Mesenchymal stem cell (in vitro differentiated cells and primary cell): ENCODE data around the gene GLI3.
A peak's percentile ranks its signal among the peaks of the same experiment; 100 is the strongest.

Source experiments
- DNase-seq: peaks from one replicate; pipeline ENCODE4 v3.0.0-alpha.2; 2013
- H2AFZ ChIP-seq: one replicate; pipeline ENCODE4 v1.6.1; 2013; ENCODE audit warnings: low read depth, mild to moderate bottlenecking, control low read depth, inconsistent platforms, low read length, moderate library complexity
- H2AK5ac ChIP-seq: 2 replicates; pipeline ENCODE4 v1.6.1; 2013; ENCODE audit warnings: low read length, moderate library complexity, mild to moderate bottlenecking, inconsistent platforms; ENCODE audit not compliant: severe bottlenecking
- H2BK120ac ChIP-seq: one replicate; pipeline ENCODE4 v1.6.1; 2013; ENCODE audit warnings: low read depth, mild to moderate bottlenecking, inconsistent platforms, low read length, moderate library complexity
- H2BK12ac ChIP-seq, 2 experiments: one replicate each; pipeline ENCODE4 v1.6.1; 2013; ENCODE audit warnings: inconsistent platforms in 2 of 2, low read length in 2 of 2, mild to moderate bottlenecking in 2 of 2, moderate library complexity in 2 of 2, control low read depth in 1 of 2
- H2BK15ac ChIP-seq: one replicate; pipeline ENCODE4 v1.6.1; 2013; ENCODE audit warnings: mild to moderate bottlenecking, low read depth, inconsistent platforms; ENCODE audit not compliant: poor library complexity, severe bottlenecking
- H2BK5ac ChIP-seq: 2 replicates; pipeline ENCODE4 v1.6.1; 2013; ENCODE audit warnings: low read depth, mild to moderate bottlenecking, low read length, control low read depth, inconsistent platforms; ENCODE audit not compliant: poor library complexity, severe bottlenecking
- H3K14ac ChIP-seq, 2 experiments: one replicate each; pipeline ENCODE4 v1.6.1; 2013; ENCODE audit warnings: inconsistent platforms in 2 of 2, low read length in 2 of 2, control low read depth in 1 of 2, mild to moderate bottlenecking in 1 of 2, moderate library complexity in 1 of 2
- H3K18ac ChIP-seq, 2 experiments: one replicate each; pipeline ENCODE4 v1.6.1; 2013; ENCODE audit warnings: inconsistent platforms in 2 of 2, low read length in 2 of 2, control low read depth in 1 of 2, low read depth in 1 of 2, mild to moderate bottlenecking in 1 of 2
- H3K23ac ChIP-seq, 2 experiments: one replicate each; pipeline ENCODE4 v1.6.1; 2013; ENCODE audit warnings: inconsistent platforms in 2 of 2, low read length in 2 of 2, mild to moderate bottlenecking in 2 of 2, moderate library complexity in 2 of 2, control low read depth in 1 of 2
- H3K27ac ChIP-seq: 2 replicates; pipeline ENCODE4 v1.5.1; 2013; ENCODE audit warnings: mild to moderate bottlenecking, moderate library complexity, low read length, control low read depth, inconsistent platforms; ENCODE audit not compliant: poor library complexity, severe bottlenecking
- H3K27me3 ChIP-seq, 2 experiments: 2 replicates each; pipeline versions ENCODE4 v1.6.1 to v1.7.0; 2013; ENCODE audit warnings: low read length in 2 of 2, mild to moderate bottlenecking in 2 of 2, moderate library complexity in 2 of 2, control low read depth in 1 of 2, inconsistent platforms in 1 of 2; ENCODE audit not compliant: control insufficient read depth in 1 of 2, insufficient read depth in 1 of 2
- H3K36me3 ChIP-seq, 2 experiments: 2 replicates each; pipeline versions ENCODE4 v1.6.1 to v1.7.0; 2013; ENCODE audit warnings: low read length in 2 of 2, control low read depth in 1 of 2, inconsistent platforms in 1 of 2, low read depth in 1 of 2, mild to moderate bottlenecking in 1 of 2; ENCODE audit not compliant: insufficient read depth in 2 of 2, control insufficient read depth in 1 of 2
- H3K4ac ChIP-seq, 2 experiments: one replicate each; pipeline ENCODE4 v1.6.1; 2013; ENCODE audit warnings: inconsistent platforms in 2 of 2, low read length in 2 of 2, mild to moderate bottlenecking in 2 of 2, moderate library complexity in 2 of 2, control low read depth in 1 of 2, low read depth in 1 of 2
- H3K4me1 ChIP-seq: 2 replicates; pipeline ENCODE4 v1.6.1; 2013; ENCODE audit warnings: low read depth, low read length, control low read depth; ENCODE audit not compliant: control insufficient read depth, insufficient read depth
- H3K4me2 ChIP-seq: 2 replicates; pipeline ENCODE4 v1.6.1; 2013; ENCODE audit warnings: low read length, mild to moderate bottlenecking, inconsistent platforms; ENCODE audit not compliant: poor library complexity, severe bottlenecking
- H3K4me3 ChIP-seq, 2 experiments: 2 replicates each; pipeline versions ENCODE4 v1.5.1 to v1.7.0; 2013; ENCODE audit warnings: low read length in 2 of 2, mild to moderate bottlenecking in 2 of 2, control low read depth in 1 of 2, low read depth in 1 of 2; ENCODE audit not compliant: insufficient read depth in 1 of 2
- H3K79me1 ChIP-seq: replicated peaks from 2 replicates; pipeline ENCODE4 v1.6.1; 2013; ENCODE audit warnings: mild to moderate bottlenecking, control low read depth, low read length, inconsistent platforms; ENCODE audit not compliant: poor library complexity, severe bottlenecking
- H3K9ac ChIP-seq: 2 replicates; pipeline ENCODE4 v1.7.0; 2013; ENCODE audit warnings: mild to moderate bottlenecking, low read length, moderate library complexity
- H3K9me3 ChIP-seq: 2 replicates; pipeline ENCODE4 v1.7.0; 2013; ENCODE audit warnings: mild to moderate bottlenecking, low read length; ENCODE audit not compliant: control insufficient read depth
- H4K8ac ChIP-seq: one replicate; pipeline ENCODE4 v1.6.1; 2013; ENCODE audit warnings: inconsistent platforms, mild to moderate bottlenecking, low read length, moderate library complexity
- H4K91ac ChIP-seq: one replicate; pipeline ENCODE4 v1.6.1; 2013; ENCODE audit warnings: mild to moderate bottlenecking, low read length, inconsistent platforms
- WGBS: methylation state at CpG from one replicate; pipeline ENCODE4 v1.1.7; 2013; ENCODE audit warnings: mixed read lengths; 5-methylcytosine and 5-hydroxymethylcytosine counted together

Gene GLI3

DNA sequence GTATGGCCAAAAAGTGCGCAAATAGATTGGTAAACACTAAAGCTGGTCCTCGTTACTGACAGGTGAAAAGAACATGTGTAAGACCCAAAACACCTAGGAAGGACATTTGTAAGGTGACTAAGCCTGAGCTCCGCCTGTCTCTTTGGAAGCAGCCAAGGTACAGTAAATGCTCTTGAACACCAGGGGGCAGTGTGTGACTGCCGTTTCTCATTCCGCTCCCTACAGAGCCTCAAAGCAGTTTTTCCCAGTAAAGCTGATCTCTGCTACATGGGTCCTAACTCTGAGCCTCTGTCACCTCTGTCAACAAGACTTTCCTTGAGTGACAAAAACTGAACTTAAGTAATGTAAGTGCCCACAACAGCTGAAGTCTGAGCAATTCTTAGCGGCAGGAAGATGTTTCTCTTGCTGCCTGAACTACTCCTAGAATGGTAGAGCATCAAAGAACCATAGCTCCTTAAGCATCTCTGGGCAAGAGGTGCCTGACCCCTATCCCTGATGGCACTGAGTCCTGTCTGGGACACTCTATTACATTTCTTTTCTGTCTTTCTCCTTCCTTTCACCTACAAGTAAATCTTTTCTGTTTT, 296.2 kb downstream of the GLI3 start:
- no peaks in the 10 kb centered on the region for H3K36me3 ChIP-seq
- DNase-seq: peak; percentile 79
- WGBS: 9% methylated on average over 6 of the region's 6 CpGs

DNA sequence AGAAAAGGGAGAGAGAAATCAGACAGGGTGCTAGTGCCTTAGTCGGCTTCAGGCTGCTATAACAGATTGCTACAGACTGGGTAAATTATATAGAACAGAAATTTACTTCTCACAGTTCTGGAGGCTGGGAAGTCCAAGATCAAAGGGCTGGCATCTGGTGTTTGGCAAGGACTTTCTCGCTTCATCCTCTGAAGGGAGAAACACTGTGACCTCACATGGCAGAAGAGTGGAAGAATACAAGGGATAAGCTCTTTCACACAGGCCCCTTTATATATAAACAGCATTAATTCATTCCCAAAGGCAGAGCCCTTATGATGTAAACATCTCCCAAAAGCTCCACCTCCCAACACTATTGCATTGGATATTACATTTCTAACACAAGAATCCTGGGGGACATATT, 298.6 kb downstream of the GLI3 start:
- Histone ChIP-seq H4K91ac (no peak overlapping the region), H3K27me3 (no peaks in the 10 kb centered on the region), H3K4me2 (no peak overlapping the region), H4K8ac (no peak overlapping the region), H3K23ac (no peak overlapping the region), H2BK15ac (no peak overlapping the region), H2AFZ (no peak overlapping the region), H3K9ac (no peak overlapping the region), H3K27ac (no peak overlapping the region), H3K4me1 (peaks cover 7% of the 10 kb centered on the region), H3K14ac (no peak overlapping the region), H3K4me3 (no peak overlapping the region), H3K36me3 (no peaks in the 10 kb centered on the region), H3K4ac (no peak overlapping the region), H3K9me3 (no peaks in the 10 kb centered on the region), H2BK120ac (no peak overlapping the region), H2AK5ac (no peak overlapping the region), H2BK5ac (no peak overlapping the region), H2BK12ac (no peak overlapping the region), H3K79me1 (no peaks in the 10 kb centered on the region), H3K18ac (no peak overlapping the region)
- DNase-seq: peak; percentile 64
- 67% methylated on average over 1 of the region's 2 CpGs for WGBS

More for the DNA sequence above, 296.2 kb downstream of the GLI3 start:
- Histone ChIP-seq H3K4ac (no peak overlapping the region), H3K14ac (no peak overlapping the region), H3K4me3 (no peak overlapping the region), H2AK5ac (no peak overlapping the region), H3K4me1 (peaks cover 10% of the 10 kb centered on the region), H4K91ac (no peak overlapping the region), H3K18ac (no peak overlapping the region), H2BK5ac (no peak overlapping the region), H4K8ac (no peak overlapping the region), H2BK15ac (no peak overlapping the region), H3K27ac (no peak overlapping the region), H2BK120ac (no peak overlapping the region), H3K9ac (no peak overlapping the region), H3K9me3 (no peaks in the 10 kb centered on the region), H3K23ac (no peak overlapping the region), H2BK12ac (no peak overlapping the region), H3K4me2 (no peak overlapping the region), H3K79me1 (no peaks in the 10 kb centered on the region), H3K27me3 (no peaks in the 10 kb centered on the region), H2AFZ (no peak overlapping the region)

DNA sequence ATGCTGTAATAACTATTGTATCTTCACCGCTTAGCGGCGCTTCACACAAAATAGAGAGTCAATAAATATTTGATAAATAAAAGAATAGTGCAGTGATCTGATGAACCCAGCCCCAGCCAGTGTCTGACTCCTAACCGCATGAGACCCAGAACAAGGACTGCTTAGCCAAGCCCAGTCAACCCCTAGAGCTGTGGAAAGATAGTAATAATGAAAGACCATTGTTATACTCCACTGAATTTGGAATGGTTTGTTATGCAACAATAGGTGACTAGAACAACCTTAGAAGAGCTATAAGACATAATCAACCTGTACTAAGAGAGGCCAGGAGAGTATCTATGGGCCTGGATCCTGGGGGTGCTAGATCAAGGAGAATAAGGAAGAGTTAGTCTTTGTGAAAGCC, 303.6 kb downstream of the GLI3 start:
- no peak overlapping the region for H2BK15ac ChIP-seq
- no peak overlapping the region for H2BK120ac ChIP-seq
- no peak overlapping the region for H3K9ac ChIP-seq
- H3K27me3 ChIP-seq: no peaks in the 10 kb centered on the region
- H3K18ac ChIP-seq: no peak overlapping the region
- H3K23ac ChIP-seq: no peak overlapping the region
- no peak overlapping the region for H4K8ac ChIP-seq
- no peaks in the 10 kb centered on the region for H3K36me3 ChIP-seq
- no peaks in the 10 kb centered on the region for H3K9me3 ChIP-seq
- no peak overlapping the region for H2AFZ ChIP-seq
- H3K4me2 ChIP-seq: no peak overlapping the region
- H3K79me1 ChIP-seq: no peaks in the 10 kb centered on the region
- 100% methylated on average over 3 of the region's 4 CpGs for WGBS
- H2BK12ac ChIP-seq: no peak overlapping the region
- H2BK5ac ChIP-seq: no peak overlapping the region
- H3K4me3 ChIP-seq: no peak overlapping the region
- H3K27ac ChIP-seq: no peak overlapping the region
- no peak overlapping the region for H3K4ac ChIP-seq
- no peaks in the 10 kb centered on the region for H3K4me1 ChIP-seq
- no peak overlapping the region for H2AK5ac ChIP-seq
- H4K91ac ChIP-seq: no peak overlapping the region
- H3K14ac ChIP-seq: no peak overlapping the region
- no peak for DNase-seq

DNA sequence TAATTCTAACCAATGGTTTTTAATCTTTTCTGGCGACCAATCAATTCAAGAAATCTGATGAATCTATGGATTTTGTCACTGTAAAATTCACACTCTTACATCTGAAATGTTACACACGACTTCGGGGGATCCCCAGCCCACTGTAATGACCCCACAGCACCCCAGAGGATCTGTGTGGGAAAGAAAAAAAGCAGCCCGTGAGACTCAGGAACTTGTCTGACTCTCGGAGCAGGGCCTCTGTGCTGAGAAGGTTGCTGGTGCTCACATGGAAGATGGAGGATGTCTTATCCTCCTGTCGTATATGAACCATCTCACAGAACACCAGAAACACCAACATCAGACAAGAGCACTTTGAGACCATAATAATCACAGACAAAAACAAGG, 305.8 kb downstream of the GLI3 start:
- Histone ChIP-seq H2AFZ (no peak overlapping the region), H3K18ac (no peak overlapping the region), H3K4me1 (no peaks in the 10 kb centered on the region), H2AK5ac (no peak overlapping the region), H3K79me1 (no peaks in the 10 kb centered on the region), H2BK5ac (no peak overlapping the region), H3K4ac (no peak overlapping the region), H3K36me3 (no peaks in the 10 kb centered on the region), H3K4me2 (no peak overlapping the region), H3K9me3 (no peaks in the 10 kb centered on the region), H4K91ac (no peak overlapping the region), H3K14ac (no peak overlapping the region), H3K9ac (no peak overlapping the region), H4K8ac (no peak overlapping the region), H3K4me3 (no peak overlapping the region), H2BK12ac (no peak overlapping the region), H3K27me3 (no peaks in the 10 kb centered on the region), H2BK120ac (no peak overlapping the region), H3K23ac (no peak overlapping the region), H2BK15ac (no peak overlapping the region), H3K27ac (no peak overlapping the region)
- no peak for DNase-seq
- WGBS: 96% methylated on average over 6 of the region's 6 CpGs
